ENCODE measurements around the gene TOB1. TPM values are rescaled to one million over a fixed set of nuclear protein-coding genes. Genes with fewer than 3 reads are reported as not detected.
"Not testable (repeated sequence)": the region's sequence is repeated elsewhere in the genome, so short reads cannot be mapped to it uniquely, and the experiment has no call there.

TOB1 gene
- total and polyA plus RNA-seq, 9 donors = 19.8 to 73.2 (median 55.2) TPM

- H3K9me3 ChIP-seq (replicated peaks; ENCODE audit: control insufficient read depth, low read depth, low read length) = no peaks in the 10 kb centered on the region
- DNase-seq = no peak
- WGBS (ENCODE audit: insufficient coverage) = no CpG with 5 or more reads among the region's 7 CpGs
- H3K4me1 ChIP-seq (ENCODE audit: control insufficient read depth, insufficient read depth, low read length) = peaks cover 9% of the 10 kb centered on the region
- H3K36me3 ChIP-seq (ENCODE audit: control insufficient read depth, insufficient read depth, low read length) = peaks cover 9% of the 10 kb centered on the region
- no peaks in the 10 kb centered on the region for H3K27me3 ChIP-seq (ENCODE audit: control insufficient read depth, insufficient read depth, low read length)
- no peak overlapping the region for H3K27ac ChIP-seq (ENCODE audit: low read length)
- H3K4me3 ChIP-seq (ENCODE audit: low read length) = no peak overlapping the region
Observed at GRCh38 chr17:50861822-50862528, 4.2 kb downstream of the TOB1 start.

DNA sequence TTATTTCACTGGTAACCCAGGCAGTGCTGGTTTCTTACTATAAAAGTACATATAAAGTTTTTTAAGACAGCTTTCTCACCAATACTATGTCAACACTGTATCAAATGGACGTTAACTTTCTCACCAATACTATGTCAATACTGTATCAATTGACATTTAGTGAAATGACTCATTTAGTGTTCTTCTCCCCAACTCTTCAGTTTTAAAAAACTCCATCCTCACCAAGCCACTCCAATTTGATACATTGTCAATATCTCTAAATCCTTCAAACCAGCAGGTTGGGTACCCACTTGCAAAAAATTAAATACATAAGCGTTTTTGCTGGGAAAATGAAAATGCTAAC, 4.8 kb downstream of the TOB1 start:
- Histone ChIP-seq H3K4me3 (ENCODE audit: low read length) (no peak overlapping the region), H3K27me3 (ENCODE audit: control insufficient read depth, insufficient read depth, low read length) (no peaks in the 10 kb centered on the region), H3K27ac (ENCODE audit: low read length) (no peak overlapping the region), H3K4me1 (ENCODE audit: control insufficient read depth, insufficient read depth, low read length) (peaks cover 9% of the 10 kb centered on the region), H3K9me3 (replicated peaks; ENCODE audit: control insufficient read depth, low read depth, low read length) (no peaks in the 10 kb centered on the region), H3K36me3 (ENCODE audit: control insufficient read depth, insufficient read depth, low read length) (peaks cover 9% of the 10 kb centered on the region)
- no peak for DNase-seq
- no CpG with 5 or more reads among the region's 2 CpGs for WGBS (ENCODE audit: insufficient coverage)

GRCh38 chr17:50859727-50860126, 6.4 kb downstream of the TOB1 start:
- DNase-seq; H3K27me3 ChIP-seq (ENCODE audit: control insufficient read depth, insufficient read depth, low read length); H3K9me3 ChIP-seq (replicated peaks; ENCODE audit: control insufficient read depth, low read depth, low read length); H3K36me3 ChIP-seq (ENCODE audit: control insufficient read depth, insufficient read depth, low read length); H3K4me3 ChIP-seq (ENCODE audit: low read length); H3K27ac ChIP-seq (ENCODE audit: low read length): not testable (repeated sequence)
- peaks cover 15% of the 10 kb centered on the region for H3K4me1 ChIP-seq (ENCODE audit: control insufficient read depth, insufficient read depth, low read length)
- 97% methylated on average over 13 of the region's 15 CpGs for WGBS (ENCODE audit: insufficient coverage)

GRCh38 chr17:50858486-50859225, 7.5 kb downstream of the TOB1 start:
- no CpG with 5 or more reads among the region's 12 CpGs for WGBS (ENCODE audit: insufficient coverage)
- DNase-seq = no peak
- Histone ChIP-seq H3K4me3 (ENCODE audit: low read length) (no peak overlapping the region), H3K27ac (ENCODE audit: low read length) (no peak overlapping the region), H3K36me3 (ENCODE audit: control insufficient read depth, insufficient read depth, low read length) (peaks cover 9% of the 10 kb centered on the region), H3K4me1 (ENCODE audit: control insufficient read depth, insufficient read depth, low read length) (peaks cover 15% of the 10 kb centered on the region), H3K27me3 (ENCODE audit: control insufficient read depth, insufficient read depth, low read length) (no peaks in the 10 kb centered on the region), H3K9me3 (replicated peaks; ENCODE audit: control insufficient read depth, low read depth, low read length) (no peaks in the 10 kb centered on the region)

GRCh38 chr17:50856431-50856830, 9.7 kb downstream of the TOB1 start:
- Histone ChIP-seq H3K27ac (ENCODE audit: low read length) (no peak overlapping the region), H3K4me3 (ENCODE audit: low read length) (no peak overlapping the region)

DNA sequence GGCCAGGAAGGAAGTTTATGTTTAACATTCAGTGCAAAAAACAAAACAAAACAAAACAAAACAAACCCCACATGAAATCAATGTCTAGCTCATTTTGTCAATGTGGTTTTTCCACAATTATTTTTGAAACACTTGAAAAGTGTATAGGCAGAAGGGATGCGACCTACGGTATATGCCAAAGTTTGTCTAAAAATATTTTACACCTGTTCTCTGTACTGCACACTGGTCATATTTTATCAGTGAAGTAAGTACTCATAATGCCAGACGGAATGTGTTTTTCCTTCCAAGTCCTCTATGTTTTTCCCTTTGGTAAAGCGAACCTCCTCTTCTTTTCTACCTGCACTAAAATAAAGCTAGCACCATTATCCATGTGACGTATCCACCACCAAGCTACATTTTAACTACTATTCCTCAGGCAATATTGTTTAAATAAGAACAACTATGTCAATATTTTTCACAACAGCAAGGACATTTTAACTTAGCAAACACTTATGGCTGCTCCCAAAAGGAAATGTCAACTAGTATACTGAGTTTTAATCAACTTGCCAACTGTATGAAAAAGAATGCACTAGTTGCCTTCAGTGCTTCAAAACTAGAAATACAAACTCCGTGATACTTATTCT, 10.3 kb downstream of the TOB1 start:
- DNase-seq = no peak
- Histone ChIP-seq H3K27ac (ENCODE audit: low read length) (peak overlapping the region; percentile 11), H3K9me3 (replicated peaks; ENCODE audit: control insufficient read depth, low read depth, low read length) (no peaks in the 10 kb centered on the region), H3K36me3 (ENCODE audit: control insufficient read depth, insufficient read depth, low read length) (no peaks in the 10 kb centered on the region), H3K4me3 (ENCODE audit: low read length) (no peak overlapping the region), H3K27me3 (ENCODE audit: control insufficient read depth, insufficient read depth, low read length) (no peaks in the 10 kb centered on the region), H3K4me1 (ENCODE audit: control insufficient read depth, insufficient read depth, low read length) (peaks cover 16% of the 10 kb centered on the region)
- WGBS (ENCODE audit: insufficient coverage) = 17% methylated on average over 1 of the region's 6 CpGs

More at GRCh38 chr17:50856431-50856830, 9.7 kb downstream of the TOB1 start:
- Histone ChIP-seq H3K9me3 (replicated peaks; ENCODE audit: control insufficient read depth, low read depth, low read length) (no peaks in the 10 kb centered on the region), H3K27me3 (ENCODE audit: control insufficient read depth, insufficient read depth, low read length) (no peaks in the 10 kb centered on the region), H3K4me1 (ENCODE audit: control insufficient read depth, insufficient read depth, low read length) (peaks cover 16% of the 10 kb centered on the region), H3K36me3 (ENCODE audit: control insufficient read depth, insufficient read depth, low read length) (no peaks in the 10 kb centered on the region)
- no CpG with 5 or more reads among the region's 2 CpGs for WGBS (ENCODE audit: insufficient coverage)
- DNase-seq = no peak

- H3K4me1 ChIP-seq (ENCODE audit: control insufficient read depth, insufficient read depth, low read length) = peaks cover 16% of the 10 kb centered on the region
- 76% methylated on average over 4 of the region's 6 CpGs for WGBS (ENCODE audit: insufficient coverage)
- H3K4me3 ChIP-seq (ENCODE audit: low read length) = no peak overlapping the region
- H3K36me3 ChIP-seq (ENCODE audit: control insufficient read depth, insufficient read depth, low read length) = no peaks in the 10 kb centered on the region
- no peak overlapping the region for H3K27ac ChIP-seq (ENCODE audit: low read length)
- DNase-seq = no peak
- no peaks in the 10 kb centered on the region for H3K27me3 ChIP-seq (ENCODE audit: control insufficient read depth, insufficient read depth, low read length)
- no peaks in the 10 kb centered on the region for H3K9me3 ChIP-seq (replicated peaks; ENCODE audit: control insufficient read depth, low read depth, low read length)
Observed at GRCh38 chr17:50853781-50854180, 12.4 kb downstream of the TOB1 start.

GRCh38 chr17:50853015-50853615, 13.0 kb downstream of the TOB1 start:
- DNase-seq = no peak
- no peaks in the 10 kb centered on the region for H3K36me3 ChIP-seq (ENCODE audit: control insufficient read depth, insufficient read depth, low read length)
- WGBS (ENCODE audit: insufficient coverage) = 90% methylated on average over 2 of the region's 6 CpGs
- H3K27ac ChIP-seq (ENCODE audit: low read length) = no peak overlapping the region
- H3K4me1 ChIP-seq (ENCODE audit: control insufficient read depth, insufficient read depth, low read length) = peaks cover 18% of the 10 kb centered on the region
- no peaks in the 10 kb centered on the region for H3K9me3 ChIP-seq (replicated peaks; ENCODE audit: control insufficient read depth, low read depth, low read length)
- H3K27me3 ChIP-seq (ENCODE audit: control insufficient read depth, insufficient read depth, low read length) = no peaks in the 10 kb centered on the region
- H3K4me3 ChIP-seq (ENCODE audit: low read length) = no peak overlapping the region

- H3K4me3 ChIP-seq (ENCODE audit: low read length) = no peak overlapping the region
- DNase-seq = no peak
- no peak overlapping the region for H3K27ac ChIP-seq (ENCODE audit: low read length)
- H3K9me3 ChIP-seq (replicated peaks; ENCODE audit: control insufficient read depth, low read depth, low read length) = no peaks in the 10 kb centered on the region
- H3K4me1 ChIP-seq (ENCODE audit: control insufficient read depth, insufficient read depth, low read length) = peaks cover 29% of the 10 kb centered on the region
- no peaks in the 10 kb centered on the region for H3K36me3 ChIP-seq (ENCODE audit: control insufficient read depth, insufficient read depth, low read length)
- H3K27me3 ChIP-seq (ENCODE audit: control insufficient read depth, insufficient read depth, low read length) = no peaks in the 10 kb centered on the region
- 92% methylated on average over 3 of the region's 7 CpGs for WGBS (ENCODE audit: insufficient coverage)
Observed at GRCh38 chr17:50850640-50851039, 15.5 kb downstream of the TOB1 start.

- Histone ChIP-seq H3K4me1 (ENCODE audit: control insufficient read depth, insufficient read depth, low read length) (peaks cover 39% of the 10 kb centered on the region), H3K36me3 (ENCODE audit: control insufficient read depth, insufficient read depth, low read length) (no peaks in the 10 kb centered on the region), H3K4me3 (ENCODE audit: low read length) (no peak overlapping the region), H3K27me3 (ENCODE audit: control insufficient read depth, insufficient read depth, low read length) (no peaks in the 10 kb centered on the region), H3K27ac (ENCODE audit: low read length) (no peak overlapping the region), H3K9me3 (replicated peaks; ENCODE audit: control insufficient read depth, low read depth, low read length) (no peaks in the 10 kb centered on the region)
- no CpG with 5 or more reads among the region's 2 CpGs for WGBS (ENCODE audit: insufficient coverage)
- DNase-seq = no peak
Observed at GRCh38 chr17:50848711-50849110, 17.4 kb downstream of the TOB1 start.
